HepG2 (cell line): ENCODE results near the gene ZSWIM7. TPM values are rescaled to one million over a fixed set of nuclear protein-coding genes. Genes with fewer than 3 reads are reported as not detected.

Experiments
- AHR ChIP-seq: IDR thresholded peaks from 2 replicates; pipeline ENCODE4 v1.6.1; 2018; ENCODE audit warnings: missing genetic modification reagents, missing compliant biosample characterization
- GATAD2A ChIP-seq: IDR thresholded peaks from 2 replicates; pipeline ENCODE4 v1.6.1; 2016
- GTF2F1 ChIP-seq: fragments of 150-350 bp; IDR thresholded peaks from 2 replicates; pipeline ENCODE4 v1.6.1; 2014; ENCODE audit warnings: low read length
- HMGXB3 ChIP-seq: sonication (generic); formaldehyde crosslinking; IDR thresholded peaks from 2 replicates; pipeline ENCODE4 v1.4.0; 2020; ENCODE audit warnings: missing genetic modification reagents, borderline replicate concordance
- JUND ChIP-seq: sonication (generic); formaldehyde crosslinking; IDR thresholded peaks from 2 replicates; pipeline ENCODE4 v1.8.0; 2022; ENCODE audit warnings: mild to moderate bottlenecking, missing genetic modification reagents
- NAIF1 ChIP-seq: sonication (generic); formaldehyde crosslinking; IDR thresholded peaks from 2 replicates; pipeline ENCODE4 v1.5.0; 2020; ENCODE audit warnings: mild to moderate bottlenecking, missing genetic modification reagents, borderline replicate concordance
- NCOA2 ChIP-seq: sonication (generic); formaldehyde crosslinking; IDR thresholded peaks from 2 replicates; pipeline ENCODE4 v1.8.0; 2022; ENCODE audit warnings: inconsistent platforms
- NFE2L1 ChIP-seq: sonication (generic); formaldehyde crosslinking; IDR thresholded peaks from 2 replicates; pipeline ENCODE4 v1.4.0; 2020; ENCODE audit warnings: missing genetic modification reagents, mild to moderate bottlenecking, borderline replicate concordance
- NFRKB ChIP-seq: fragments of 450-650 bp; IDR thresholded peaks from 2 replicates; pipeline ENCODE4 v1.6.1; 2017
- PBX2 ChIP-seq: IDR thresholded peaks from 2 replicates; pipeline ENCODE4 v1.6.1; 2016; ENCODE audit warnings: control low read depth
- POGZ ChIP-seq: sonication (generic); formaldehyde crosslinking; IDR thresholded peaks from 2 replicates; pipeline ENCODE4 v1.4.0; 2020; ENCODE audit warnings: mild to moderate bottlenecking, missing genetic modification reagents
- RFX5 ChIP-seq: IDR thresholded peaks from 2 replicates; pipeline ENCODE4 v1.6.1; 2011; ENCODE audit warnings: low read depth, low read length, improper control_type of control experiment
- SMAD1 ChIP-seq: sonication (generic); formaldehyde crosslinking; IDR thresholded peaks from 2 replicates; pipeline ENCODE4 v1.4.0; 2020; ENCODE audit warnings: missing genetic modification reagents, low read depth, mild to moderate bottlenecking, borderline replicate concordance
- STAT5B ChIP-seq: sonication (generic); formaldehyde crosslinking; IDR thresholded peaks from 2 replicates; pipeline ENCODE4 v1.4.0; 2020; ENCODE audit warnings: missing genetic modification reagents
- SYNCRIP ChIP-seq: fragments of 200-400 bp; formaldehyde crosslinking; IDR thresholded peaks from 2 replicates; pipeline ENCODE4 v1.6.1; 2018; ENCODE audit warnings: mild to moderate bottlenecking, low read depth, low read length; ENCODE audit not compliant: insufficient read depth
- TFE3 ChIP-seq: IDR thresholded peaks from 2 replicates; pipeline ENCODE4 v1.6.1; 2016
- XBP1 ChIP-seq: sonication (generic); formaldehyde crosslinking; IDR thresholded peaks from 2 replicates; pipeline ENCODE4 v1.5.0; 2020; ENCODE audit warnings: missing genetic modification reagents
- ZFP36 ChIP-seq: fragments of 150-350 bp; IDR thresholded peaks from 2 replicates; pipeline ENCODE4 v1.6.1; 2018; ENCODE audit warnings: borderline replicate concordance, low read length, low read depth; ENCODE audit not compliant: partially characterized antibody
- ZNF446 ChIP-seq: sonication (generic); formaldehyde crosslinking; IDR thresholded peaks from 2 replicates; pipeline ENCODE4 v1.5.0; 2020; ENCODE audit warnings: mild to moderate bottlenecking, missing genetic modification reagents
- ZNF639 ChIP-seq: conservative IDR thresholded peaks from 2 replicates; pipeline ENCODE4 v1.6.1; 2018; ENCODE audit warnings: missing genetic modification reagents
- ZNF691 ChIP-seq: sonication (generic); formaldehyde crosslinking; IDR thresholded peaks from 2 replicates; pipeline ENCODE4 v1.4.0; 2020; ENCODE audit warnings: missing genetic modification reagents, low read depth, mild to moderate bottlenecking, borderline replicate concordance
- ZNF775 ChIP-seq: sonication (generic); formaldehyde crosslinking; IDR thresholded peaks from 2 replicates; pipeline ENCODE4 v1.4.0; 2020; ENCODE audit warnings: missing genetic modification reagents, mild to moderate bottlenecking, moderate library complexity, borderline replicate concordance
- polyA plus RNA-seq, 8 experiments: library from polyadenylated mRNA; depleted of rRNA in 3 of 8; stranded (reverse) in 7 of 8; unstranded in 1 of 8; fragments of >200 nt; fragmentation: Illumina TruSeq in 4 of 8; extraction: Trizol in 4 of 8; gene quantifications; 2 replicates each; pipeline versions ENCODE4 v1.2.1 to v1.2.3, GENCODE V29; 2011 to 2016; ENCODE audit warnings: low read depth in 4 of 8, missing spikeins in 1 of 8, mixed read lengths in 1 of 8; ENCODE audit not compliant: insufficient read depth in 1 of 8
- total RNA-seq, 5 experiments: library from RNA; depleted of rRNA; stranded (reverse); fragments of >200 nt; fragmentation: Illumina TruSeq; extraction: Trizol; gene quantifications; 2 replicates each; pipeline ENCODE4 v1.2.3, GENCODE V29; 2016; ENCODE audit warnings: low read depth in 1 of 5

The ZSWIM7 gene
- total and polyA plus RNA-seq, 2 of the 13 experiments (the other 11 are each of a cell fraction or from before 2014, with no cell fraction given): 13.1 to 28.1 TPM

- peak; percentile 9; the same call in 1 of the 2 replicates for TF ChIP-seq TFE3 (CRISPR knock-in tag)
- no peak for TF ChIP-seq STAT5B (CRISPR knock-in tag)
- TF ChIP-seq XBP1 (CRISPR knock-in tag): no peak
- no peak for TF ChIP-seq JUND
- TF ChIP-seq AHR (CRISPR knock-in tag): no peak
- TF ChIP-seq NAIF1 (CRISPR knock-in tag): no peak
- peak; percentile 85; the same call in 1 of the 2 replicates for TF ChIP-seq ZNF446
- TF ChIP-seq SYNCRIP: no peak
- peak; percentile 63 for TF ChIP-seq POGZ
- TF ChIP-seq PBX2 (CRISPR knock-in tag): no peak
- 0 out of 2 replicates have a peak, but pooled peaks have one; percentile 15 for TF ChIP-seq NCOA2 (CRISPR knock-in tag)
- TF ChIP-seq ZFP36: no peak
- no peak for TF ChIP-seq ZNF775
- TF ChIP-seq ZNF691 (CRISPR knock-in tag): no peak; the same call in 1 of the 2 replicates
- TF ChIP-seq RFX5: no peak
- TF ChIP-seq GTF2F1: no peak
- TF ChIP-seq NFE2L1 (CRISPR knock-in tag): no peak
- TF ChIP-seq NFRKB: no peak
- TF ChIP-seq SMAD1 (CRISPR knock-in tag): peak; percentile 63; the same call in 1 of the 2 replicates
- no peak for TF ChIP-seq ZNF639 (CRISPR knock-in tag)
- no peak for TF ChIP-seq GATAD2A (CRISPR knock-in tag)
- no peak for TF ChIP-seq HMGXB3 (CRISPR knock-in tag)
Measured at GRCh38 chr17:15944759-15945526, 54.6 kb downstream of the ZSWIM7 start, which contains the start of gene ADORA2B (continued).
